HL-60/S4 (cell line): ENCODE measurements around the gene CLIC1.

ENCODE experiments used
- in situ Hi-C: fragments of 300-500 bp; cut with MboI; formaldehyde crosslinking; loops from 2 replicates; pipeline ENCODE4 v1.14.3; 2022; ENCODE audit warnings: low sequenced_read_pairs

The CLIC1 gene

GRCh38 chr6:31740397-31741223 is 4.3 kb upstream of the CLIC1 start:
- in situ Hi-C loops: no loop called here

DNA sequence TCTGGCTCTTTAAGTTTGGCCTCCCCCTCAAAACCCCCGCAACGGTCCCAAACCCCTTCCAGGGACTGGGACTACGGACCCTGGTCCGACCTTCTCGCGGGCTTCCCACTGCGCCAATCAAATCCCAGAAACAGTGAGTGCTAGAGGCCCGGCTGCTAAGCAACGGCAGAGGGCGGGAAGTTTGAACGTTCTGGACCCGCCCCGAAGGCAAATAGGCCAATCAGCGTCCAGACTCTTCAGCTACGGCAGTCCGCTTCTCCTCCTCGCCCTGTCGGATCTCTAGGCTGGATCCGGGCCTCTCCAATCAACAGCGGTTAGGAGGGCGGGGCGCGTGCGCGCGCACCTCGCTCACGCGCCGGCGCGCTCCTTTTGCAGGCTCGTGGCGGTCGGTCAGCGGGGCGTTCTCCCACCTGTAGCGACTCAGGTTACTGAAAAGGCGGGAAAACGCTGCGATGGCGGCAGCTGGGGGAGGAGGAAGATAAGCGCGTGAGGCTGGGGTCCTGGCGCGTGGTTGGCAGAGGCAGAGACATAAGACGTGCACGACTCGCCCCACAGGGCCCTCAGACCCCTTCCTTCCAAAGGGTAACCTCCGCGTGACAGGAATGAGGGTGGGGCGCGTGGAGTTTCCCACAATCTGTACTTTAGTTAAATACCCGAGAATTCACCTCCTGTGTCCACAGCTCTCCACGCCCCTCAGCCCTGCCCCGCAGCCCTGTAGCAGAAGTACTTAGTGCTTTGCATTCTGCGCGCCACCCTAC is 3.5 kb upstream of the CLIC1 start, which contains the start of gene MSH5:
Gene MSH5 (plus strand): TSS at position 367 of the 758 bp plus-strand sequence. CDS start 462 bp downstream, outside the sequence.
- in situ Hi-C loops: no loop called here

DNA sequence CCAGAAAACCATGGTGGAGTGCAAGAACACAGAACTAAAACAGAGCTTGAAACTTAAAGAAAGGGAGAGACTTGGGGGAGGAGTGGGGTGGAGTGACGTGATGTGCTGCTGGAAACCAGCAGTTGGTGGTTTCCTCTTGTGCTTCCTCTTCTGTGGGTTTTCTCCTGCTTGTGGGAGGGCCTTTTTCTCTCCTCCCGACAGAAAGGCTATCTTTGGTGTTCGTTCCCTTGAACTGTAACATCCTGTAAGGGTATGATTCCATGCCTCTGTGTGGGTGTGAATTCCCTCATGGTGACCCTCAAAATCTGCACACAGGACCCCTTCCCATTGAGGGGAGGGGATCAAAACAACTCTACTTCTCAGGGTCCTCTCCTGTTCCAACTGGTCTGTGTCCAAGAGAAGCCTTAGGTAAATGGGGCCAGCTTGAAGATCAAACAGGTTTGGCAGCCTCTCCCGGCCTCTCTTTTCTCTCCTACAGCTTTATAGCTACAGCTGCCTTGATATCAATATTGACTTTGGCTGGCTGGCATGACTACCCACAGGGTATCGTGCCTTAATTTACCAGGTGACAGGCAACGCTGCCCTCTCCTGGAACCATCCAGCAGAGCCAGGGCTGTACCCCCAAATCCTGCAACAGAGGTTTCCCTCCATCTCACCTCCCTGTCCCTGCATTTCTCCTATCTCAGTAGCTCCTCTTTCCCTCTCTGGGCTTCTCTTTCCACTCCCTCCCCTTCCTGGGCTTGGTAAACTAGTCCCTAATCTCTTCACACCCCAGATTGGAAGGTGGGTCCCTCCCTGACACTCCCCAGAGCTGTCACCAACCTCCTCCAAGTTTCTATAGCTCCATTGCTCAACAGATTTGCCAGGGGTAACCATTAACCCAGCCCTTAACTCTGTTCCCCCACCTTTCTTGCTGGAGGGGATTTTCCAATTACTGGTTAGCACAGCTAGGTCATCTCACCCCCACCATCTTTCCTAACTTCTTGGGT is 2.0 kb upstream of the CLIC1 start:
- in situ Hi-C loops: no loop called here

GRCh38 chr6:31737315-31737990 is 1.1 kb upstream of the CLIC1 start:
- in situ Hi-C loops: no loop called here

GRCh38 chr6:31736768-31737314 is 511 bp upstream of the CLIC1 start:
- in situ Hi-C loops: no loop called here

- in situ Hi-C loops: no loop called here
Measured at GRCh38 chr6:31734821-31735406, 1.4 kb downstream of the CLIC1 start.

DNA sequence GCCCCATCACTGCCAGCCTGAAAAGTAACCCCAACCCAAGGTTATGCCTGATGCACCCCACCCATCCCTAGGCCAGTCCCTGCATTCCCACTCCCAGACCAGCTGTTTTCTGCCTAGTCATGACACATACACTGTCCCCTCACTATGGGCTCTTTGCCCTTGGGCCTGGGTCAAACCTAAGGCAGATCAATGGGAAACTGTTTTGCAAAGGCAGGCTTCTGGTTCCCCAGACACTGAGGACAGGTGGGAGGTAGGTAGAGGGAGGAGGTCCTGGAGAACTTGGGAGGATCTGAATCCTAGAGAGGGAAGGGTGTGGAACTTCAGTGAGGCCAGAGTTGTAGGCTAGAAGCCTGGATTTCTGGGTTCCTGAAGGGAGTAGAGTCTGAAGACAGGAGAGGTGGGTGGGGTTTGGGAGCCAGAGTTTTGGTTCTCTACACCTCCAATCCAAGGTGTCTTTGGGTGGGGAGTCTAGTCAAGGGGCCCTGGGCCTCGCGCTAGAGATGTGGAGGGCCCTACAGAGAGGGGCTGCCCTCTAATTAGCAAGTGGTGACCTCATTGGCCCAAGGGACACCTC is 2.0 kb downstream of the CLIC1 start:
- in situ Hi-C loops: no loop called here

DNA sequence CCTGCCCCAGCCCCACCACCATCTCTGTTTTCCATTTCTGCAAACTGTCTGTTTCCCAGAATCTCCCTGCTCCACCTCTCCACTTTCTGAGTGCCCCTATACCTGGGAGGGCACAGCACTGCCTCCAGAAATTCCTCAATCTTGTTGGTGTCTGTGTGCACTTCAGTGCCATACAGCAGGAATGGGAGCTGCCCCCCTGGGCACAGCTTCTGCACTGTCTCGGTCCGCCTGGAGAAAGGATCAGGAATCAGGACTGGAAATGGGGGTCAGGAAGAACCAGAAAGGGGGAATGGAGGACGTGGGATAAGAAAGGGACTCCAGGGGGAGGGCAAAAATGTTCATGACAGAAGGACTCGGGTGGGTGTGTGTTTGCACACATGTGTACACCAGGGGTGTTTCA is 2.6 kb downstream of the CLIC1 start:
- in situ Hi-C loops: no loop called here

DNA sequence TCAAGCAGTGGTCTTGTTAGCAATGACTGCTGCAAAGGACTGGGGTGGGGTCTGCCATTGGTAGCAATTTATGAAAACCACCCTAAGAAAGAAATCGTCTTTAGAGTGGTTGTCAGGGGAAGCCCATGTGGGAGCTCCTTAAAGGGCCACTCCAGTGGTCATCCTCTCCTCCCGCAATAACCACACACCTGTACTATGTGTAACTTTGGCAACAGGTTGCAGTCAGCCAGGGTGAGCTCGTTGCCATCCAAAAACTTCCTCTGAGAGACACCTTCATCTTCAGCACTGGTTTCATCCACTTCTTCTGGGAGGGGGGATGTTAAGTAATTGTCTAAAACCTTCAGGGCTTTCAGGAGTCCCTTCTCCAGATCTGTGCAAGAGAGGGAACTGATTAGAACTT is 4.3 kb downstream of the CLIC1 start:
- in situ Hi-C loops: no loop called here

- in situ Hi-C loops: no loop called here
Measured at GRCh38 chr6:31730631-31731086, 5.7 kb downstream of the CLIC1 start.

DNA sequence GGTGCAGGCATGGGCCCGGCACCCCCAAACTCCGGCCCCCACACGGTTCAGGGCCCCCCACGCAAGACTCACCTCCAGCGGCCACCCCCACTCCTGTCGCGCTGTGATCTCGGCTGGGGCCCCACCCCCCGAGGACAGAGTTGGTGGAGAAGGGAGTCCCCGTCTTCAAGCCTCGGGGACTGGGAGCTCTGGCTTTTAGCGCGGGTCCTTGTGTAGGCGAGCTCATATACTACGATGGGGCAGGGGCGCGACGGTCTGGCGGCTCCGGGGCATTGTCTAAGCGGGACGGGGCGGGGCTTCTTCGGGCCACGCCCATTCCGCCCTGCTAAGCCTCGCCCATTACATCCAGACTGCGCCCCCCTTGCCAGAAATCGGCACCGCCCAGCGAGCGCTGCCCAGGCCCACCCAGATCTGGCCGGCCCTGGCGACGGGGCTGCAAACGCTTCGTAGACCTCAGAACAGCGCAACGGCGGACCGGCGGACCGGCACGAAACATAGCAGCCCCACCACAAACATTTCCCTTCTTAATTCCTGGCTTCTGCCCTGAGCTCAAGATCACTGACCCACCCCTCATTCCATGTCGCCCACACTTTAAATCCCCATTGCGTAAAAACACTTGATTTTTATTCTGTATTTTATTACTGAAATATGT is 6.2 kb downstream of the CLIC1 start:
- in situ Hi-C loops: no loop called here

GRCh38 chr6:31729515-31729978 is 6.8 kb downstream of the CLIC1 start:
- in situ Hi-C loops: no loop called here

DNA sequence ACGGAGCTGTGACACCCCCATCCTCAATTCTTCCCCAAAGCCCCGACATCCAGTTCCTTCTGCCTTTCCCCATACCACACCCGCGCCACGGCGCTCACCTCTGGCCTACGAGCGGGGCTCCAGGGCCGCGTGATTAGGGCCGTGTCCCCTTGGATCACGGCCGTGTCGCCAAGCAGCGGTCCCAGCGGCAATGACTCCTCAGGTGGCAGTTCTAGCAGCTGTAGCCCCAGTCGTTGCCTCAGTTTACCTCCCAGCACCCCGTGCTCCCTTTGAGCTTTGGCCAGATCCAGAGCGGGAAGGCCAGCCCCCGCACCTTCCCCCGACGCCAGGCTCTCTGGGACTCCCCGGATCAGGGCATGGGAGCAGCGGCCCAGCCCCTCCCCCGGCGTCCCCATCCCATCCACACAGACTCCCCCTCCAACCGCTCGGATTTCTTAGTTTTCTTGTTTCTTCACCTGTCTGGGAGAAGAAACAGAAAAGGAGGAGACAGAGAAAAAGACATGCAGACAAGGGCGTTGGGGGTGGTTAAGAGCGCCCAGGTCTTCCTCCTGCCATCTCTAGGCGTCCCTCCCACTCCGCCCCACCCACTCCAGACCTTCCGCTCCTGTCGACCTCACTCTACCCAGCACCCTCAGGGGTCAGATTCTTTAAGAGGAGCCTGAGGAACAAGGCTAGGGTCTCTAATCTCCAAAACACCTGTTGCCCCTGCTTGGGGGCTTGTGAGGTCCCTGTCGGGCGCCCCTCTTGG is 7.4 kb downstream of the CLIC1 start, which contains the start of gene DDAH2:
Gene DDAH2 (minus strand): TSS at position 533 of the 748 bp plus-strand sequence. CDS start 138 bp downstream, at position 395.
- in situ Hi-C loops: no loop called here

DNA sequence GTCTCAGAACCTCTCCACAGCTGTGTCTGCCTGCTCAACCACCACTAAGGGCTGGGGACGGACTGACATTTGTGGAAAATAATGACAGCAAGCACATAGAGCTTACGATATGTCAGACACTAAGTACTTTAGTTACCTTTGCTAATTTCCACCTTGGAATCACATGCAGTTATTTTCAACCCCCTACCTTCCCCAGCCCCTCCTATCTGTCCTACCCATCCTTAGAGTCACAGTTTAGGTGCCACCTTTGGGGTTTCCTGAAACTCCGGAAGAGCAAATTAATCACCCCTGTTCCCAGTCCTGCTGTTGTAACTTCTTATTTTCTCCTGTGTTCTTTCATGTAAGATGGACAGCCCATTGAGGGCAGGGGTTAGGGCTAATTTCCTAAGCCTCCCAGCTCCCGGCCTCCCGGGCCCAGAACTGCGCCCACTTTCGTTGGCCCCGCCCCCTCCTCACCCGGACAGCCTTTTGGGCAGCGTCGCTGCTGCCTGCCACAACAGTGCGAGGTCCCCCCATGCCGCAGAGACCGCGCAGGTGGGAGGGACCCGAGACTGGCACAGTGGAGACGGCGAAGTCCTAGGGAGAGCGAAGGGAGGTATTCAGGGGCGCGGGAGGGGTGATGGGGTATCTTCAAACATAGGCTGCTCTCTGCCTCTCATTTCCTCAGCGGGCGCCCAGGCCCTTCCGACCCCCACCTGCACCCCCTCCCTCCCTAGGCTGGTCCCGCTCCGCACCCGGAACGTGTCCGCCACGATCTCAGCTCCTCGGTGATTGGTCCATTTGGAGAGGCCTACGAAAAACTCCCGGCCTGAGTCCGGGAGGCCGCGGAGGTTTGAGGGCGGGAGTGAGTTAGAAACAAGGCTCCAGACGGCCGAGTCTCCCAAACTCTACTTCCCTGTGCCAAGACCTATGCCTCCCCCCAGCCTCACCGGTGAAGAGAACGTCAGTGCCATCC is 8.3 kb downstream of the CLIC1 start:
- in situ Hi-C loops: no loop called here

DNA sequence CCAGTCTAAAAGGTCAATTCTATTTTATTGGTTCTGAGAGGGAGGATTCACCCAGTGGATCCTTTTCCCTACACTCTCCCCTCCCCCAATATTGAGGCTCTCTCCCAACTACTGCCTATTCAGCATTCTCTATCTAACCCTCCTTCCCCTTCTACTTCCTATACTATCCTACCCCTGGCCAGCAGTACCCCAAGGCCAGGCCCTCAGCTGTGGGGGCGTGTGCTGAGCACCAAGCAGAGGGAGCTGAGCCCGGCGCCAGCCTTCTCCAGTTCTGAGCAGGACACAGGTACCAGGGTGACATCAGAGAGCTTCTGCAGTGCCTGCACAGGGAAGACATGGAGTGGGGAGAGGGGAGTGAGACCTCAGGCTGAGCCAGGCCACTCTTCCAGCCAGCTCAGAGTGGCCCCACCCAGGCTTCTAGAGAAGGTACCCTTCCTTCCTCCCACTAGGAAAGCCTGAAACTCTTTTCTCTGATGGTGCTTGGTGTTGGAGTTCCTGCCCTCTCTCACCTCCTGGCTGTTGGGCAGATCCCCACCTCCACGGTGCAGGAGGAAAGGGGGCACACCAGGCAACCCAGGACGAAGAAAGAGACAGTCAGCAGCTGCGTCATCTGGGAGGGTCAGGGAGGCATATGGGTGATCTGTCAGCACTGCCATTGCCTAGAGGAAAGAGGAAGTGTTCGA is 9.2 kb downstream of the CLIC1 start:
- in situ Hi-C loops: no loop called here
